LNCaP clone FGC (cell line): ENCODE measurements around the gene TRIM63.
"Not testable (repeated sequence)": the region's sequence is repeated elsewhere in the genome, so short reads cannot be mapped to it uniquely, and the experiment has no call there.

Experiments
- DNase-seq: peaks from one replicate; pipeline ENCODE4 v3.0.0-alpha.2; 2011; ENCODE audit warnings: low read depth
- H3K4me3 ChIP-seq: 2 replicates; pipeline ENCODE4 v1.5.1; 2011; ENCODE audit warnings: mild to moderate bottlenecking, low read depth, low read length, control low read depth
- CTCF ChIP-seq: IDR thresholded peaks from 2 replicates; pipeline ENCODE4 v1.5.1; 2012; ENCODE audit warnings: mild to moderate bottlenecking; ENCODE audit not compliant: control insufficient read depth, insufficient read depth; ENCODE audit errors: extremely low read depth

TRIM63 gene

GRCh38 chr1:26109229-26110164 lies 42.1 kb upstream of the TRIM63 start:
- no peak for DNase-seq
- TF ChIP-seq CTCF: no peak
- no peak overlapping the region; the same call in 1 of the 2 replicates for H3K4me3 ChIP-seq

- H3K4me3 ChIP-seq, DNase-seq: not testable (repeated sequence)
Observed at GRCh38 chr1:26105226-26105548, 37.8 kb upstream of the TRIM63 start.

- no peak for DNase-seq
- no peak for TF ChIP-seq CTCF
- H3K4me3 ChIP-seq: no peak overlapping the region
Observed at GRCh38 chr1:26102526-26102925, 35.1 kb upstream of the TRIM63 start.

- no peak for DNase-seq
- H3K4me3 ChIP-seq: no peak overlapping the region
- TF ChIP-seq CTCF: no peak
Observed at GRCh38 chr1:26102119-26102518, 34.7 kb upstream of the TRIM63 start.

GRCh38 chr1:26100204-26100603 lies 32.8 kb upstream of the TRIM63 start:
- not testable (repeated sequence) for DNase-seq, H3K4me3 ChIP-seq

GRCh38 chr1:26099780-26100179 lies 32.4 kb upstream of the TRIM63 start:
- TF ChIP-seq CTCF: no peak
- no peak for DNase-seq
- no peak overlapping the region for H3K4me3 ChIP-seq

GRCh38 chr1:26098602-26099001 lies 31.2 kb upstream of the TRIM63 start:
- TF ChIP-seq CTCF: no peak
- DNase-seq: no peak
- no peak overlapping the region for H3K4me3 ChIP-seq

GRCh38 chr1:26097696-26098095 lies 30.3 kb upstream of the TRIM63 start:
- DNase-seq: no peak
- TF ChIP-seq CTCF: no peak
- no peak overlapping the region for H3K4me3 ChIP-seq
